GM12801 (cell line): ENCODE data around the gene PPEF1.

Experiments
- TF ChIP-seq, protein P1 (sequence below): IDR thresholded peaks from one replicate; pipeline ENCODE4 v1.5.1; 2011; ENCODE audit warnings: control low read depth; ENCODE audit not compliant: insufficient read length; ENCODE audit errors: extremely low read depth

Gene PPEF1

DNA sequence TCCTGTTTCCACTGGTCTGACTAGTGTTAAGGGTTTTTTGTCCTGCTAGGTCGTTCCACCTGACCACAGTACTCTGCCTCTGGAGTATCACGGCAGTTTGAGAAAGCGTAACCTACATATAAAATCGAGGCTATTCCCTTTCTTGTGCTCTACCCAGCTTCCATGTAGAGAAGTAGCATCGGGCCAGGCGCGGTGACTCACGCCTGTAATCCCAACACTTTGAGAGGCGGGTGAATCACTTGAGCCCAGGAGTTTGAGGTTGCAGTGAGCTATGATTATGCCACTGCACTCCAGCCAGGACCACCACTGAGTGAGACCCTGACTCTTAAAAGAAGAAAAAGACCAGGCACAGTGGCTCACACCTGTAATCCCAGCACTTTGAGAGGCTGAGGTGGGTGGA lies 7.5 kb downstream of the PPEF1 start:
- TF ChIP-seq, protein P1, sequence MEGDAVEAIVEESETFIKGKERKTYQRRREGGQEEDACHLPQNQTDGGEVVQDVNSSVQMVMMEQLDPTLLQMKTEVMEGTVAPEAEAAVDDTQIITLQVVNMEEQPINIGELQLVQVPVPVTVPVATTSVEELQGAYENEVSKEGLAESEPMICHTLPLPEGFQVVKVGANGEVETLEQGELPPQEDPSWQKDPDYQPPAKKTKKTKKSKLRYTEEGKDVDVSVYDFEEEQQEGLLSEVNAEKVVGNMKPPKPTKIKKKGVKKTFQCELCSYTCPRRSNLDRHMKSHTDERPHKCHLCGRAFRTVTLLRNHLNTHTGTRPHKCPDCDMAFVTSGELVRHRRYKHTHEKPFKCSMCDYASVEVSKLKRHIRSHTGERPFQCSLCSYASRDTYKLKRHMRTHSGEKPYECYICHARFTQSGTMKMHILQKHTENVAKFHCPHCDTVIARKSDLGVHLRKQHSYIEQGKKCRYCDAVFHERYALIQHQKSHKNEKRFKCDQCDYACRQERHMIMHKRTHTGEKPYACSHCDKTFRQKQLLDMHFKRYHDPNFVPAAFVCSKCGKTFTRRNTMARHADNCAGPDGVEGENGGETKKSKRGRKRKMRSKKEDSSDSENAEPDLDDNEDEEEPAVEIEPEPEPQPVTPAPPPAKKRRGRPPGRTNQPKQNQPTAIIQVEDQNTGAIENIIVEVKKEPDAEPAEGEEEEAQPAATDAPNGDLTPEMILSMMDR = no peak

DNA sequence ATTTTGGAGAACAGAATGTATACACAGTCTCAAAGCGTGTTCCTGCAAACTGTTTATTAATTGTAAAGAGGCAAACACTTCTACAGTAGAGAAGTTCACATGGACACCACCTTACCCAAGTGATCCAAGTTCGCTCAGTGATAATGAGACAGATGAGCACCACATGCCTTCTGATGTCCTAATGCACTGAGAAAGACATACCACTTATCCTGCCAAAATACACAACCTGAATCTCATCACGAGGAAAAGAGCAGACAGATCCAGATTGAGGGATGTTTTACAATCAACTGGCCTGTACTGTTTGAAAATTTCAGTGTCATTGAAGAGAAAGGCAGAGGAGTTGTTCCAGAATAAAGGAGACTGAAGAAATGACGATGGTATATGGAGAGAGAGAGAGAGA lies 12.4 kb downstream of the PPEF1 start:
- TF ChIP-seq, protein P1 = no peak

DNA sequence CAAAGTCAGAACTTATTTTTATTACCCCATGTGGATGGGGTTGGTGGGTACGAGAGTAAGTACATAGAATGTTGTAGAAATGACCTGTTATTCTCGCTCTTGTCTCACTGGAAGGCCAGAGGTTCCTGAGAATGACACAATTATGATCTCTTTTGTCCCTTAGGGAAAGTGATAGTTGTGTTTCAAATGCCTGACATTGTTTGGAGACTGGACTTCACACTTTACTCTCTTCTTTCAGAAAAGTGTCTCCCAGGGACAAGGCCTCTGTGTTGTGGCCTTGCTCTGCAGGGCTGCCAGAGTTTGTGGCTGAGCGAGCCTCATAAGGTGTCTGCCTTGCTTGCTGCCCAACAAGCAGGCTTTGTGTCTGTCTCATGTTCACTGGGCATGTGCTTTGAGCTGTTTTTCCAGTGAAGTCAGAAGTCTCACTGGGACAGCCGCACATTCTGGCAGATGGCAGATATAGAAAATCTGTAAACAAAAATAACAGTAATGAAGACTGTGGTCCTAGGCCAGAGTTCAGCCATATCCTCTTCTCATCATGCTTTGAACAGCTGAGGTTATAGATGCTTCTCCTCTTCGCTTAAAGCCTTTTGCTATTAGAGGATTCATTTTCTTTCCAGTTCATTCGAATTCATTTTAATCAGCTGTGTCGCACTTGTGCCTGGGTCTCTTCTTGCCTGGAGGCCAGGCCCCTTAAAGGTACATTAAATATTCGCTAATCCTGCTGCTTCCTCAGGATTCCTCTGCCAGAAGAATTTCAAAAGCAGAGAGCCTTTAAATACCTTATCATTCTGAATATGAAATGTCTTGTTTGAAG lies 14.4 kb downstream of the PPEF1 start:
- TF ChIP-seq, protein P1 = no peak

DNA sequence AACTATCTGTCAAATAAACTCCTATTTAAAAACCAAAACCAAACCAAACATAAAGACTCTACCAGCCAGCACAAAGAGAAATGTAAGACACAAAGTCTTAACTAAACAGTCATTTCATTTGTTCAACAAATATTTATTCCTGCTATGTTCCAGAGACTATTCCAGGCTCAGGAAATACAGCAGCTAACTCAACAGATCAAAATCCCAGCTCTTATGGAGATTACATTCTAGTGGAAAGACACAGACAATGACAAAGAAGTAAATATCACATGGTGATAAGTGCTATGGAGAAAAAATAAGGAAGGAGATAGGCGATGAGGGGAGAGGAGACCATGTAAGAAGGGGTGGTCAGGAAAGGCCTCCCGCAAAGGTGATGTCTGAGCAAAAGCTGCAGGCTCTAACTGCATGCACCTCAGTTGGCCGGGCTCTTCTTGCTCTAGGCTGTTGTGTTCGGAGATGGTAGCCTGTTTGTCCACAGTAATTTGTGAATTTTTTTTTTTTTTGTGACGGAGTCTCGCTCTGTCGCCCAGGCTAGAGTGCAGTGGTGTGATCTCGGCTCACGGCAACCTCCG lies 15.1 kb downstream of the PPEF1 start:
- TF ChIP-seq, protein P1 = no peak

DNA sequence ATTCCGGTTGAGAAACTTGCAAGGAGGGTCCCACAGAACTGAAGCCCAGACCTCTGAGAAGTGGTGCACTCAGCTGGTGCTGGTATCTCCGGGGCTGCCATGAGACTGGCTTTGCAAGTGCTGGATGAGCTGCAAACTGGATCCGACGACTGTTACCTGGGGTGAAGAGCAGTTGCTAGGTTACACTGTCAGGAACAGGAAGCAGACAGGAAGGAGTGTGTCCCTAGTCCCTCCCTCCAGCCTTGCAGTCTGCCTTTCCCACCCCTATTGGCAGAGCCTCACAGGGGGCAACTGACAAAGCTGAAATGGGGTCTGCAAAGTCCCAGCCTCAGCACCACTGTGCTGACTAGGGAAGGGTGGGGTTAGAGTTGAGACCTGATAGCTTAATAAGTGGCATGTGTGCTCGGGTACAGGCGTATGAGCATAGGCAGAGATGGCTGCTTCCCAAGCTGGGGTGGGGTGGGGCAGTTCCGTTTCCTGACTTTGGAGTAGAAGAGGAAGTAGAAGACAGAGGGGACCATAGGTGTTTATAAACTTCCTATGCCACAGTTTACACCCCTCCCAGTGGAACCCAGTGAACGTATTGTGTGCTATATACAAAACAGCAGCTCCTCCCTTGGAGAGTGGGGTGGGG lies 18.0 kb downstream of the PPEF1 start:
- TF ChIP-seq, protein P1 = no peak

DNA sequence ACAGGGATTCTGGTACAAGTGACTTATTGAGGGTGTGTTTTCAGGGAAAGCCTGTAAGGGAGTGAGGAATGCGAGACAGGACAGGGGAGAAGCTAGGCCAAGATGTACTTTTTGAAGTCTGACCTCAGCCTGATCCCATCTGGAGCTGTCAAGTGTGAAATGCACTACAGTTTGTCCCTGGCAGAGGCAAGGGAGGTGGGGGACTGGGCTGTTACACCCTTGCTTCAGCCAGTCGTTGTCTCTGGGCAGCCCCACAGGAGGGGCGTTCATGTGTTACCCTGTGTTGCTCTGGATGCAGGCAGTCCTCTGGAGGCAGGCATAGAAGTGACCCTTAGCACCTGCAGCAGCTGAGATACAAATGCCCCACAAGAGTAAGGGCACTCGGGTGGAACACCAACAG lies 25.8 kb downstream of the PPEF1 start:
- TF ChIP-seq, protein P1 = no peak

DNA sequence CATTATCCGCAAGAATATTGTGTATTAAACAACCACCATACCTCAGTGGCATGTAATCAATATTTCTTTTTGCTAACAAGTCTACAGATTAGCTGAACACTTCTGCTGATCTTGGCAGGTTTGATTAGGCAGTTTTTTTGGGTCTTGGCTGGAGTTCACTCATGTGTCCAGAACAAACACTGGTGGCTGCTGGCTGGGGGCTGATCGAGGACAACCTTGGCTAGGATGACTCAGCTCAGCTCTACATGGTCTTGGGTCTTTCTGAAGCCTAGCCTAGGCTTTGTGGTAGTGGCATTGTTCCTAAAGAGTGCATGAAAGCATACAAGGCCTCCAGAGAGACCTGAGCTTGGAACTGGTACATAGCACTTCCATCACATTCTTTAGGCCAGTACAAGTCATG lies 41.1 kb downstream of the PPEF1 start:
- TF ChIP-seq, protein P1 = no peak
